KMS-11 (cell line): ENCODE results near the gene PCK1.

Source experiments
- H2AFZ ChIP-seq: fragments of 200-600 bp; sonication (generic); 2 replicates; pipeline ENCODE4 v1.6.1; 2016; ENCODE audit warnings: antibody characterized with exemption, mixed run types, low read depth
- H3K27ac ChIP-seq: fragments of 200-600 bp; sonication (generic); 2 replicates; pipeline ENCODE4 v1.6.1; 2016; ENCODE audit warnings: mild to moderate bottlenecking, mixed run types
- H3K27me3 ChIP-seq: fragments of 200-600 bp; sonication (generic); 2 replicates; pipeline ENCODE4 v1.6.1; 2017; ENCODE audit warnings: mild to moderate bottlenecking, low read depth, mixed run types, moderate library complexity; ENCODE audit not compliant: insufficient read depth
- H3K36me3 ChIP-seq: fragments of 200-600 bp; sonication (generic); 2 replicates; pipeline ENCODE4 v1.6.1; 2017; ENCODE audit warnings: mild to moderate bottlenecking, mixed run types; ENCODE audit not compliant: insufficient read depth
- H3K4me1 ChIP-seq: fragments of 200-600 bp; sonication (generic); 2 replicates; pipeline ENCODE4 v1.6.1; 2016; ENCODE audit warnings: mild to moderate bottlenecking, low read depth, mixed run types; ENCODE audit not compliant: poor library complexity, severe bottlenecking
- H3K4me2 ChIP-seq: fragments of 200-600 bp; sonication (generic); 2 replicates; pipeline ENCODE4 v1.7.0; 2016; ENCODE audit warnings: mild to moderate bottlenecking, mixed run types
- H3K4me3 ChIP-seq: fragments of 200-600 bp; sonication (generic); IDR thresholded peaks from 2 replicates; pipeline ENCODE4 v1.6.1; 2017; ENCODE audit warnings: low read depth, low read length, mixed read lengths; ENCODE audit not compliant: insufficient read depth
- H3K79me2 ChIP-seq: fragments of 200-600 bp; sonication (generic); 2 replicates; pipeline ENCODE4 v1.6.1; 2016; ENCODE audit warnings: low read depth, mixed run types; ENCODE audit not compliant: insufficient read depth
- H3K9ac ChIP-seq: fragments of 200-600 bp; sonication (generic); 2 replicates; pipeline ENCODE4 v1.6.1; 2016; ENCODE audit warnings: mild to moderate bottlenecking, mixed run types
- H4K20me1 ChIP-seq: fragments of 200-600 bp; sonication (generic); 2 replicates; pipeline ENCODE4 v1.6.1; 2016; ENCODE audit warnings: mild to moderate bottlenecking, mixed run types; ENCODE audit not compliant: insufficient read depth
- TF ChIP-seq, protein P1 (sequence below): fragments of 200-600 bp; sonication (generic); conservative IDR thresholded peaks from 2 replicates; pipeline ENCODE4 v1.6.1; 2017; ENCODE audit warnings: low read depth, mild to moderate bottlenecking, antibody characterized with exemption, low read length, moderate library complexity, mixed read lengths

Gene PCK1

DNA sequence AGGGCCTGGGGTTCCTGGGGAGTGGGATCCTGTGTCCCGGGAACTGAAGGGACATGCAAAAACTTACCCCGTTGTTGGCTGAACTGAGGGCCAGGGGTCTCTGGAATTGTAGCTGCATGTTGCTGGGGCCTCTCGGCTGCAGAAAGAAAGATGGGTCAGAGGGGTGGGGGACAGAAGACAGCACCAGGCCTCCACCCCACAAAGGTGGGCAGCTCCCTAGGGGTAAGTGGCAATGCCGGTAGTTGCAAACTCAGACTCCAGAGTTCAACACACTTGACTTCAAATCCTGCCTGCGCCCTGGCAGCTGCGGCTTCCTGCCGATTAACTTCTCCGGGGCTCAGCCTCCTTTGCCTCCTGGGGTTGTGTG is 54.5 kb downstream of the PCK1 start:
- no peaks in the 10 kb centered on the region for H3K36me3 ChIP-seq
- H3K27me3 ChIP-seq = no peaks in the 10 kb centered on the region
- no peak overlapping the region for H3K9ac ChIP-seq
- no peaks in the 10 kb centered on the region for H4K20me1 ChIP-seq
- peaks cover 45% of the 10 kb centered on the region for H3K4me1 ChIP-seq
- no peak overlapping the region for H3K27ac ChIP-seq
- no peak overlapping the region for H3K4me2 ChIP-seq
- no peaks in the 10 kb centered on the region for H3K79me2 ChIP-seq
- TF ChIP-seq, protein P1, sequence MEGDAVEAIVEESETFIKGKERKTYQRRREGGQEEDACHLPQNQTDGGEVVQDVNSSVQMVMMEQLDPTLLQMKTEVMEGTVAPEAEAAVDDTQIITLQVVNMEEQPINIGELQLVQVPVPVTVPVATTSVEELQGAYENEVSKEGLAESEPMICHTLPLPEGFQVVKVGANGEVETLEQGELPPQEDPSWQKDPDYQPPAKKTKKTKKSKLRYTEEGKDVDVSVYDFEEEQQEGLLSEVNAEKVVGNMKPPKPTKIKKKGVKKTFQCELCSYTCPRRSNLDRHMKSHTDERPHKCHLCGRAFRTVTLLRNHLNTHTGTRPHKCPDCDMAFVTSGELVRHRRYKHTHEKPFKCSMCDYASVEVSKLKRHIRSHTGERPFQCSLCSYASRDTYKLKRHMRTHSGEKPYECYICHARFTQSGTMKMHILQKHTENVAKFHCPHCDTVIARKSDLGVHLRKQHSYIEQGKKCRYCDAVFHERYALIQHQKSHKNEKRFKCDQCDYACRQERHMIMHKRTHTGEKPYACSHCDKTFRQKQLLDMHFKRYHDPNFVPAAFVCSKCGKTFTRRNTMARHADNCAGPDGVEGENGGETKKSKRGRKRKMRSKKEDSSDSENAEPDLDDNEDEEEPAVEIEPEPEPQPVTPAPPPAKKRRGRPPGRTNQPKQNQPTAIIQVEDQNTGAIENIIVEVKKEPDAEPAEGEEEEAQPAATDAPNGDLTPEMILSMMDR = no peak
- no peak overlapping the region for H3K4me3 ChIP-seq
- H2AFZ ChIP-seq = no peak overlapping the region

DNA sequence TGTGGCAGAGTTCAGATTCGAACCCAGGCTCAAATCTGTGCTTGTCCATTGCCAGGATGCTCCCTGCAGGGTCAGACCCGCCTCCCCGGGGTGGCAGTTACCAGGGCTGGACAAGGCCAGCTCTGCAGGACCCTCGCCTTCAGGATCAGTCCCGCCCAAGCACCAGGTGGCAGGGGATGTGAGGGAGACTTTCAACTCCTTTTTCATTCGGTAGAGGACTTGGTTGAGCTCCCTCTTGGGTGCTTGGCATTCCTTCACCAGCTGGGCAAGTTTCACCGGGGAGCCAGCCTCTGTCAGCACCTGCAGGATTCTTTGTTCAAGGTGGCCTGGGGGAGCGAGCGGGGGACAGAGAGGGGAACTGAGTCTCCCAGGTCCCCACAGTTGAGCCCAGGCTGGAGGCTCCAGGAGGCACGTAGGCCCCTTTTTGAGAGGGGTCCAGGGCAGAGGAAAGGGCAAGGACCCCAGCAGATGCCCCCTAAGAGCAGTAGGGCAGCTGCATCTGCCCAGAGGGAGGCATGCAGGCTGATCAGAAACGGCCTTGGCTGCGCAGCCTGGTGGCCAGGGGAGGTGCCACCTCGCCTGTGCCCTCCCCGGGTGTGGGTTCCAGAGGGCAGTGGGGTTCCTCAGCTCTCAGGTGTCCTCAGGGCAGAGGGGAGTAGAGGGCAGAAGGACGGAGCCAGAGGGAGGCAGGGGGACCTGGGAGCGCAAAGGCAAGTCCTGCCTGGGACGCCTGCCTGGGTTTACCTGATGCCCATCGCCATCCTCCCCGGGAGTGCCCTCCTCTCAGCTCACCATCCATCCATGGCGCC is 55.4 kb downstream of the PCK1 start:
- H3K4me2 ChIP-seq = peak overlapping the region; percentile 99; the same call in 1 of the 2 replicates
- H3K79me2 ChIP-seq = no peaks in the 10 kb centered on the region
- TF ChIP-seq, protein P1 = no peak
- no peak overlapping the region for H3K27ac ChIP-seq
- H3K4me1 ChIP-seq = peaks cover 53% of the 10 kb centered on the region
- no peak overlapping the region for H3K4me3 ChIP-seq
- no peak overlapping the region for H2AFZ ChIP-seq
- H3K36me3 ChIP-seq = no peaks in the 10 kb centered on the region
- H3K9ac ChIP-seq = no peak overlapping the region
- H3K27me3 ChIP-seq = no peaks in the 10 kb centered on the region
- H4K20me1 ChIP-seq = no peaks in the 10 kb centered on the region

DNA sequence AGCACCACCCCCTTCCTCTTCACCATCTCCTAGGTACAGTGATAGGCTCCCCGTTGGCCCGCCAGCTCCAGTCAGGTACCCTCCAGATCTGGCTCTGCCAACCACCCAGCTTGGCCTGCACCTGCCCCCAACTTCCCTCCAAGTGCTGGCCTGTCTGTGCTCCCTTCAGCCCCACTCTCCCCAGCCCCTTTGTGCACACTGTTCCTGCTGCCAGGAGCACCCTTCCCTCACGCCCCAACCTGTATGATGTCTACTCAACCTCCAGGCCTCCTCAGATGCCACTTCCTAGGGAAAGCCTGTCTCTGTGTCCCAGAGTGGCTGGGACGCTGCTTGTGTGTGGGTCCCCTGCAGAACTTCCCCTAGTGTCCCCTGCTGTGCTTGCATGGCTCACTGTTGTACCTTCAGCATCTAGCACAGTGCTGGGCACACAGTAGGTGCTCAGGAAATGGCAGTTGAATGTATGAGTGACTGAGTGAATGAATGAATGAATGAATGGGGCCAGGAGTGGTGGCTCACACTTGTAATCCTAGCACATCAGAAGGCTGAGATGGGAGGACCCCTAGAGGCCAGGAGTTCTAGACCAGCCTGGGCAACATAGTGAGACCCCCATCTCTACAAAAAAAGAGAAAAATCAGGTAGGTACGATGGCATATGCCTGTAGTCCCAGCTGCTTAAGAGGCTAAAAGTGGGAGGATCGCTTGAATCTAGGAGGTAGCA is 56.3 kb downstream of the PCK1 start:
- Histone ChIP-seq H3K27ac (peak overlapping the region; percentile 89; the same call in 1 of the 2 replicates), H4K20me1 (no peaks in the 10 kb centered on the region), H3K9ac (no peak overlapping the region; the same call in 1 of the 2 replicates), H3K4me3 (no peak overlapping the region), H3K27me3 (no peaks in the 10 kb centered on the region), H3K36me3 (no peaks in the 10 kb centered on the region), H3K4me2 (peak overlapping the region; percentile 99), H3K4me1 (peaks cover 62% of the 10 kb centered on the region), H3K79me2 (no peaks in the 10 kb centered on the region), H2AFZ (no peak overlapping the region)
- TF ChIP-seq, protein P1 = no peak
